HG03060 (cell line): ENCODE measurements around the gene ZNF385B.

ENCODE experiments used
- ATAC-seq: cut with Tn5 transposase; IDR thresholded peaks from one replicate; pipeline ENCODE4 v1.9.1; 2021; ENCODE audit warnings: low read depth, moderate number of reproducible peaks; ENCODE audit not compliant: unreplicated experiment

The ZNF385B gene

DNA sequence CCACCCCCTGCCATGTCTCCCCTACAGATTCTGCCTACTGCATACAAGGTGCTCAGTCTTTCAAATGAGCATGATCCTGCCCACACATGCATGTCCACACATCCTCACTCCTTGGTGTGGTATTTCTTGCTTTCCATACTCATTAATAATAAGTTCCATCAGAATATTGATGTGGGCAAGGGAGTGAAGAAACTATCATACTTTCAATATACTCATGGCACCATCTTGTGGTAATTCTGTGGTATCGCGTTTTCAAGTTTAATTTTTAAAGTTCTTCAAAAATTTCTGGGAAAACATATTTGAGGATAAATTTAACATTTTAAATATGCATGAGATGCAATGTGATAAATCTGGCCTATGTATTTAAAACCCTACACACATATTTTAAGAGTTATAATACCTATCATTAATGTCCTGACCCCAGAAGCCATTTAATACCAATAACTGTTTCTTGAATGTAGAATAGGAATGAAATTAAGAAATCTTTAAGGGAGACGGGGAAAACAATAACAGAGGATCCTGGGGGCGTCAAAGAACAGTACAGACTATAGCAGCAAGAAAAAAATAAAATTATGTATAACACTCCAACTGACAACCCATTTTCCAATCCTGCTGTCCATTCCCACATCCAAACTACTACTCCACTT, 110.1 kb downstream of the ZNF385B start:
- no peak for ATAC-seq

DNA sequence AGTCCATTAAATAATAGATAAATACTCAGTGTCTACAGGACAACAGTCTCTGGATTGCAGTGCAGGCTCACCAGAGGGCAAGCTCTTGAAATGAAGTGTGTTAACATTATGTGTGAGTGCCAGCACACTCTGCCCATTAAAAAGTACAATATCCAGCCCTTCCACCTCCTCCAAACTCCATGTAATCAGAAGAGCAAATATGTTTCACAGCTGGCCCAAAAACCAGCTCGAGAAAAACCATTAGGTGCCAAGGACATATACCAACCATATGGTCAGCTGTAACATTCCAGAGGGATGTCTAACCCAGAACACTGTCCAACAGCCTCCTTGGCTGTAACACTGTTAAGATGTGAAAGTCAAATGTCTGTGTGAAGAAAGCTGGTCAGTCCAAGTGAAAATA, 112.2 kb downstream of the ZNF385B start:
- no peak for ATAC-seq

- no peak for ATAC-seq
Observed at GRCh38 chr2:179746981-179747380, 114.4 kb downstream of the ZNF385B start.

DNA sequence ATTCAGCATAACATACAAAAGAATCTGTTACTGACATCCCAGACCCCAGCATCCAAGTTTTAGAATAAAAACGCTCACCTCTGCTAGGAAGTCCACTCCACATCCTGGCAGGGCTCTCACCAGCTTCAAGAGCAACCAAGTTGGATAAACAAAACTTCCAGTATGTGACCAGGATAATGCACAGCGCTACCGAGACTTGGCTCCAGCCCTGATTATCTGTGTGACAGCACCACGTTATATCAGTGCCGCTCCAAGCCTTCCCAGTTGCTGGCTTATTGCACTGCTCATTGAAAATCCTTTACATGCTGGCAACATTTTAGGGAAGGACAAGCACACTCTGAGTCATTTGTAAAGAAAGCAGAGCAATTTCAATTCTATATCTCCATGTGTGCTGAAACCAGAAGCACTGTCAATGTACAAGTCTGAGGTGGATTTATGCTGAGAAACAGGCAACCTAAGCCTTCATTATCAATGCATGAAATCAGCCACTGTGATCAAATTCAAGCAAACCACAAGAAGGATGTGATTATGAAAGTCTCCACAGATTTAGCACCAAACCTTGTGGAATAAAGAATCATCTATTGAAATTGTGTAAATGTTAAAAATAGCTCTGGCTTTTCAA, 115.7 kb downstream of the ZNF385B start:
- ATAC-seq = no peak

- ATAC-seq = no peak
Observed at GRCh38 chr2:179744401-179744800, 117.0 kb downstream of the ZNF385B start.

DNA sequence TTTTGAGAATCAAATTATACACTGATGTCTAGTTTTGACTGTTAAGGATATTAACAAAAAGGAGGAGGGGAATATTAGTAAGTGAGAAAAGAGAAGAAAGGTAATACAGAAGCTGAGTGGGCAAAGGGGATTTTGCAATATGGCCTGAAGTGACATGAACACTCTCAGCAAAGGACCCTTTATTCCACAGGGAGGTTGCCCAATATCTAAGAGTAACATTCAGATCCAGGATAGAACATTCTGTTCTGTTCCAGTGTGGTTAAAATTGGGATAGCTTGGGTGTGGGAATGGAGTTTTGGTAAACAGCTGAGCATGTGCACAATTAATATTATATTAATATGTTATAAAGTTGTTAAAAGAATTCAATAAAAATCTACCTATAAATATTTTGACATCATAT, 120.1 kb downstream of the ZNF385B start:
- ATAC-seq = no peak

GRCh38 chr2:179729966-179730365, 131.4 kb downstream of the ZNF385B start:
- ATAC-seq = no peak

DNA sequence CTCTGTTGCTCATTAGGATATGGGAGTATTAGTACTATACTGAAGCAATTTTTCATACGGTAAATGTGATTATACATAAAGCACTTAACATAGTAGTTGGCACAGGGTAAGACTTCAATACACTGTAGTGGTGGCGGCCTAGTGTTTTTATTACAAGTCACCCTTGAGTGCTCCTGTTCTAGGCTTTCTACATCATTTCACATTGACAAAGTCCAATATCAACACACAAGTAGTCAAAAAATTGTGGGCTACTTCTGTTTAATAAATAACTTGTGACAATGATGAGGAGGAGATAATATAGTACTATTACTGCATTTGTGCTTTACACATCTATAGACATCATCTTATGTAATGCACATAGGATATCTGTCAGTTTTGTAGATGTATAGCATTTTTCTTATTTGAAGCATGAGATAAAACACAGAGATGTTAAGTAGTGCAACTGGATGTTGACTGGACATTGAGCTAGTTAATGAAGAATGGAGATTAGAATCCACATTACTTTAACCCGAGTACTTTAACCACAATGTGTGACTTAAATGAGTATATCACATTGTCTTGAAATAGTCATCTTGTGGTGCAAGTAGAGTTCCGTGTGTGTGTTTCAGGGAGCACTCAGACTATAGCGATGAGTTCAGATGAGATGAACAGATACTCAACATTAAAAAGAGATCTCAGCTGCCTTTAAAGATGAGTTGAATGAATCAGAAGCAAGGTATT, 134.8 kb downstream of the ZNF385B start:
- no peak for ATAC-seq

- no peak for ATAC-seq
Observed at GRCh38 chr2:179724403-179724802, 137.0 kb downstream of the ZNF385B start.

GRCh38 chr2:179720173-179720772, 141.1 kb downstream of the ZNF385B start:
- no peak for ATAC-seq

DNA sequence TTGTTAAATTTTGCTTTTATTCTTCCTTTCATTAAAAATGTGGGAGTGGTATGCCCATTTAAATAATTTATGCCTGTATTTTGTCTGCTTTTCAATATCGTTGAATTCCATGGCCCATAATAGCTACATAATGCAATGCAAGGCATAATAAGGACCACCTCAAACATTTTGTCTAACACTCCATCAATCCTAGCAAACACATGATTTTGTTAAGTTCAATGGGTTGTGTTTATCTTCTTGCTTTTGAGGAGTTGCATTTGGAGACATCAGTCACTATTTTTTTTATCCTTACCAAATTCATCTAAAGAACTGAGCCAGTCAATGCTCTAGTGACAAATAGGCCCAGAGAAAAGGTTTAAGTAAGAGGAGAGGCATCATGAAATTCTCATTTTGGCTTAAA, 145.5 kb downstream of the ZNF385B start:
- no peak for ATAC-seq

DNA sequence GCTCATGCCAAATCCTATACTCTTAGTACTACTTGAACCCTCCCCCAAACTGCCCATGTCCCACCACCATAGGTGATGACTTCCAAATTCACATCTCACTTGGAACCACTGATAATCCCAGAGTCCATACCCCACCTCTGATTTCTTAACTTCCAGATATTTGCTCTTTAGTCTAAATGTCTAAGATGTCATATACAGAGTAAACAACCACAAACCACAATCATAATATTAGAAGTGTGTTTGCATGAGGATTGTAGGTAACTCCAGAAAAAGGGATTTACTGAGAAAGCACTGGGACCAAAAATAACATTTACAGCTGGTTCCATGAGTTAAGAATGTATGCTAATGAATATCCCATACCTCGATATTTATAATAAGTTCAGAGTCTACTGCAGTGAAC, 146.2 kb downstream of the ZNF385B start:
- no peak for ATAC-seq

DNA sequence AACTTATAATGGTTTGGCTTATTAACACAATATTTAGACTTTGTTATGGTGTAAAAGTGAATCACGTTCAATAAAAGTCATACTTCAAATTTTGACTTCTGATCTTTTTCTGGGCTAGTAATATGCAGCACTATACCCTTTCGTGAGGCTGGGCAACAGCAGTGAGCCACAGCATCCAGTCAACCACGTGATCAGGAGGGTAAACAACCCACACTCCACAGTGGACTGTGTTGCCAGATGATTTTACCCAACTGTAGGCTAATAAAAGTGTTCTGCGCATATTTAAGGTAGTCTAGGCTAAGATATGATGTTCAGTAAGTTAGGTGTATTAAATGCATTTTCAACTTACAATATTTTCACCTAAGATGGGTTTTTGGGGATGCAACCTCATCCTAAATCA, 148.6 kb downstream of the ZNF385B start:
- ATAC-seq = no peak

DNA sequence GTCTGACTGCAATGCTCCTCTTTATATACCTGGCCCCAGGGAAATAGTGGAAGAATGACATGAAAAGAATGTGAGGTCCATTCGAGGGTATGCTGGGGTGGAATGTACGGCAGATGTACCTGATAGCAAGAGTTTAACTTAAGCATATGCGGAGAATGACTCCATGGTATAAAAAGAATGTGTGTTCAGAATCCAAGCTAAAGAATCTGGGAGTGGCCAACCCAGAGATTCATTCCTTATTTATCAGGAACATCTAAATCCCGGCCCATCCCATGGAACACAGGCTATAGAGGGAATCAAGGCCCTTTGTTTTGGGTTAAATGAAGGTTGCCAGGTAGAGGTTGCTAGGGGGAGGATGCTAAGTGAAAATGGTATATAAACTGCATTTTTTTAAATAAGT, 150.0 kb downstream of the ZNF385B start:
- no peak for ATAC-seq

DNA sequence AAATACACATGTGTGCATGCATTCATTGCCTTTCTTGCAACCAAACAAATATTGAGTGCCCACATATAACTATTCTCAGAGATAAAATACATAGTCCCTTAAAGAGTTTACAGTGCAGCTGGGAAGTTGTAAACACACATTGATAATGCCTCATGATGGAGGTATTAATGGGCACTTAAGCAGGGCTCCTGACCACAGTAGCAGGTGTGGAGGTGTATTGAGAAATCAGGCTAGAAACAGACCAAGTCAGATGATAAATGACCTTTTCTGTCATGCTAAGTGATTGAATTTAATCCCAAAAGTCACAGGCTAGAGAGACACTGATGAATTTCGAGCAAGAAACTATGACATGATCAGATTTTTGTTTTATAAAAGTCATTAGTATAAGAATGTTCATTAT, 157.7 kb downstream of the ZNF385B start:
- no peak for ATAC-seq

- no peak for ATAC-seq
Observed at GRCh38 chr2:179702912-179703311, 158.5 kb downstream of the ZNF385B start.

DNA sequence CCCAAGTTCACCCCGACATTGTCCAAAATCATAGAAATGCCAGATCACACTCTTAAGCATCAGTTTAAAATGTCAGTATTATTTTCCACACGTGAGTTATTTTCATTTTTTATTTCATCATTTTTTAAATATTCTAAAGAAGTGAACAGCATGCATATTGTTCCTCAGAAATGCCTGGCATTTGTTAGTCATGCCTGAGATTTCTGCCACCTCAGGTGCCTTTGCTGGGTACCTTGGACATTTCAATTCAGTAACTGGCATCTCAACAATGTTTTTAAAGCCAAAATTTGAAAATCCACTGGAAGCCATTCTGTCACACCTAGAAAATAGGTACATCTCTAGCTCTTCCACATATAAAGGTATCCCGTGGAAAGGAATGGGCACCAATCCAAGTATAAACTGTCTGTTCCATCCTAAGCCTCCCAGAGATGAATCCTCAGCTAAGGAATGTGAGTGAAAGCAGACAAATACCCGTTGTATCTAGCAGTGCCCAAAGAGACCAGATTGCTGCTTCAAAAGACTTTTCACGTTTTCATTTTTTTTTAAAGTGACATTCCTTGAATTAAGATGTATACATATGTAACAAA, 159.8 kb downstream of the ZNF385B start:
- no peak for ATAC-seq

- no peak for ATAC-seq
Observed at GRCh38 chr2:179695486-179695885, 165.9 kb downstream of the ZNF385B start.

GRCh38 chr2:179694963-179695362, 166.4 kb downstream of the ZNF385B start:
- ATAC-seq = no peak

- ATAC-seq = no peak
Observed at GRCh38 chr2:179692610-179693009, 168.8 kb downstream of the ZNF385B start.

DNA sequence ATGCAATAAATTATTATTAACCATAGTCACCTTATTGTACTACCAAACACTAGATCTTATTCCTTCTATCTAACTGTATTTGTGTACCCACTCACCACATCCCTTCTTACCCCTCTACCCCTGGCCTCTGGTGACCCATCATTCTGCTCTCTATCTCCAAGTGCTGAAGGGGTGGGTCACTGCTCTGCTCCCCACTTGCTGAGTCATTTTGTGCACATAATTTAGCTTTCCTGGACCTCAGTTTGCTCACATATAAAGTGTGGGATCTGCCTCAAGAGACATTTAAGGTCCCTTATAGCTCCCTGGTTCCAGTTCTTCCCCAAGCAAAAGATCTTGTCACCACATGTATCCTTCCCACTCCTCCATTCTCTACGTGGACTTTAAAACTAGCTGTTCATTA, 169.4 kb downstream of the ZNF385B start:
- ATAC-seq = no peak
